Endothelial cell of umbilical vein (primary cell): ENCODE results near the gene MC1R. TPM values are rescaled to one million over a fixed set of nuclear protein-coding genes. Genes with fewer than 3 reads are reported as not detected.

ENCODE experiments used
- BruUV-seq: library from RNA; stranded (reverse); fragments of 400-500 nt; replicated peaks from 2 replicates; lab custom pipeline; 2021; lab: Mats Ljungman, UMichigan
- CTCF ChIA-PET: fragments of 300-600, 350-600 bp; sonication (Branson Sonifier 250); formaldehyde crosslinking; loops from one replicate; lab custom pipeline; 2021; ENCODE audit warnings: antibody characterized with exemption, inconsistent platforms; lab: Charles Lee
- POLR2A ChIA-PET: fragments of 300-600, 350-600 bp; sonication (Branson Sonifier 250); formaldehyde crosslinking; loops from one replicate; lab custom pipeline; 2021; ENCODE audit warnings: antibody characterized with exemption, inconsistent platforms; lab: Charles Lee
- DNase-seq: peaks from one replicate; pipeline ENCODE4 v3.0.0-alpha.2; 2011; ENCODE audit warnings: low read depth, low spot score
- FAIRE-seq: peaks from 2 replicates; lab custom pipeline; 2011; peaks lifted over from hg19 to GRCh38; lab: Jason Lieb, UNC
- H2AFZ ChIP-seq: 2 replicates; pipeline ENCODE4 v1.6.0; 2012; ENCODE audit warnings: low read depth, low read length, control low read depth, inconsistent platforms
- H3K27ac ChIP-seq: 2 replicates; pipeline ENCODE4 v1.5.1; 2011; ENCODE audit warnings: low read depth, mild to moderate bottlenecking, control low read depth, low read length, moderate library complexity; ENCODE audit not compliant: insufficient read depth
- H3K27me3 ChIP-seq, 2 experiments: 2 replicates each; pipeline versions ENCODE4 v1.6.0 to v1.6.1; 2011; ENCODE audit warnings: low read length in 2 of 2, mixed read lengths in 1 of 2; ENCODE audit not compliant: control insufficient read depth in 2 of 2, insufficient read depth in 2 of 2
- H3K36me3 ChIP-seq, 2 experiments: 2 replicates in 1 of 2; 3 replicates in 1 of 2; pipeline ENCODE4 v1.5.1; 2011; ENCODE audit warnings: low read length in 2 of 2, mild to moderate bottlenecking in 1 of 2, moderate library complexity in 1 of 2; ENCODE audit not compliant: control insufficient read depth in 2 of 2, insufficient read depth in 2 of 2; ENCODE audit errors: extremely low read depth in 1 of 2
- H3K4me1 ChIP-seq: 3 replicates; pipeline ENCODE4 v1.5.1; 2011; ENCODE audit warnings: mild to moderate bottlenecking, low read length; ENCODE audit not compliant: control insufficient read depth, insufficient read depth; ENCODE audit errors: extremely low read depth
- H3K4me2 ChIP-seq: 2 replicates; pipeline ENCODE4 v1.6.1; 2011; ENCODE audit warnings: low read length, control low read depth, mixed read lengths; ENCODE audit not compliant: insufficient read depth
- H3K4me3 ChIP-seq, 3 experiments: fragments of 200-600 bp in 1 of 3; sonication (generic), shearing (Covaris generic) in 1 of 3; replicated peaks in 1 of 3; 2 replicates each; pipeline ENCODE4 v1.5.1; 2011 to 2016; ENCODE audit warnings: control low read depth in 3 of 3, low read length in 3 of 3, mild to moderate bottlenecking in 2 of 3, inconsistent platforms in 1 of 3, low read depth in 1 of 3, moderate library complexity in 1 of 3; ENCODE audit not compliant: insufficient read depth in 1 of 3
- H3K79me2 ChIP-seq: 2 replicates; pipeline ENCODE4 v1.6.0; 2012; ENCODE audit warnings: low read length, inconsistent platforms; ENCODE audit not compliant: control insufficient read depth, insufficient read depth
- H3K9ac ChIP-seq: replicated peaks from 2 replicates; pipeline ENCODE3; 2011; ENCODE audit warnings: low read length, control low read depth; ENCODE audit not compliant: insufficient read depth; ENCODE audit errors: extremely low read depth
- H3K9me1 ChIP-seq: replicated peaks from 3 replicates; pipeline ENCODE4 v1.6.0; 2011; ENCODE audit warnings: mild to moderate bottlenecking, low read length; ENCODE audit not compliant: control insufficient read depth, insufficient read depth; ENCODE audit errors: extremely low read depth
- H3K9me3 ChIP-seq: replicated peaks from 2 replicates; pipeline ENCODE4 v1.5.1; 2012; ENCODE audit warnings: low read length, inconsistent platforms; ENCODE audit not compliant: control insufficient read depth, insufficient read depth
- H4K20me1 ChIP-seq: replicated peaks from 2 replicates; pipeline ENCODE3; 2011; ENCODE audit warnings: mild to moderate bottlenecking, low read length; ENCODE audit not compliant: control insufficient read depth, insufficient read depth; ENCODE audit errors: extremely low read depth
- CTCF ChIP-seq, 2 donors: IDR thresholded peaks; 1 replicate in 1 of 2; 2 replicates in 1 of 2; pipeline ENCODE4 v1.5.1; 2011; ENCODE audit warnings: low read length in 2 of 2, mild to moderate bottlenecking in 2 of 2, moderate library complexity in 2 of 2, control low read depth in 1 of 2, inconsistent platforms in 1 of 2, low read depth in 1 of 2; ENCODE audit not compliant: insufficient read depth in 1 of 2; ENCODE audit errors: extremely low read depth in 1 of 2
- EZH2 ChIP-seq: IDR thresholded peaks from 2 replicates; pipeline ENCODE4 v1.6.1; 2012; ENCODE audit warnings: borderline replicate concordance, low read depth, mild to moderate bottlenecking, moderate library complexity, low read length, inconsistent platforms; ENCODE audit not compliant: severe bottlenecking
- FOS ChIP-seq: IDR thresholded peaks from 2 replicates; pipeline ENCODE4 v1.6.1; 2011; ENCODE audit warnings: mild to moderate bottlenecking, low read length, moderate library complexity, borderline replicate concordance; ENCODE audit not compliant: insufficient read depth
- GATA2 ChIP-seq: IDR thresholded peaks from 2 replicates; pipeline ENCODE4 v1.7.0; 2011; ENCODE audit warnings: low read depth, mild to moderate bottlenecking, moderate library complexity, mixed read lengths, low read length; ENCODE audit not compliant: insufficient read length, insufficient read depth
- JUN ChIP-seq: IDR thresholded peaks from 2 replicates; pipeline ENCODE4 v1.6.1; 2011; ENCODE audit warnings: borderline replicate concordance, low read depth; ENCODE audit not compliant: insufficient read length, insufficient read depth
- MAX ChIP-seq: IDR thresholded peaks from 2 replicates; pipeline ENCODE4 v1.6.1; 2011; ENCODE audit not compliant: insufficient read depth, insufficient read length
- MYC ChIP-seq: IDR thresholded peaks from one replicate; pipeline ENCODE4 v1.6.1; 2011; ENCODE audit warnings: mild to moderate bottlenecking, low read depth, low read length
- POLR2A ChIP-seq: IDR thresholded peaks from 2 replicates; pipeline ENCODE4 v1.6.1; 2012; ENCODE audit warnings: low read depth, mild to moderate bottlenecking, control low read depth, low read length
- POLR2AphosphoS5 ChIP-seq: IDR thresholded peaks from 2 replicates; pipeline ENCODE4 v1.6.1; 2012; ENCODE audit warnings: low read depth, mild to moderate bottlenecking, control low read depth, low read length, moderate library complexity; ENCODE audit not compliant: insufficient read depth
- dilution Hi-C: fragments of 300-500 bp; cut with MboI; formaldehyde crosslinking; loops from one replicate; pipeline ENCODE4 v1.15.0; 2019; ENCODE audit warnings: low sequenced_read_pairs; ENCODE audit not compliant: extremely low pct_ligation_motif_present
- intact Hi-C: fragments of 100-400 bp; cut with micrococcal nuclease; formaldehyde crosslinking; loops from one replicate; pipeline ENCODE4 v1.10.0; 2022
- polyA plus RNA-seq, 4 experiments: library from polyadenylated mRNA; depleted of rRNA in 3 of 4; stranded (reverse) in 3 of 4; unstranded in 1 of 4; fragments of >200 nt; gene quantifications; 2 replicates each; pipeline versions ENCODE4 v1.2.1 to v1.2.3, GENCODE V29; 2011 to 2012; ENCODE audit warnings: missing spikeins in 1 of 4
- total RNA-seq: library from RNA; stranded (reverse); gene quantifications from 2 replicates; pipeline ENCODE4 v1.2.3, GENCODE V29; 2021

Gene MC1R
- total and polyA plus RNA-seq, 2 donors (not counting 3 experiments of a cell fraction or from before 2014, with no cell fraction given), result 4.0 to 4.9 TPM

- no peaks in the 10 kb centered on the region for H3K9me3 ChIP-seq
- TF ChIP-seq GATA2 (no peak), CTCF (IDR thresholded peaks at IDR 0.05; ENCODE audit: extremely low read depth in 1 of 2, insufficient read depth in 1 of 2, low read depth in 1 of 2, low read length in 2 of 2) (no peak), MAX (no peak), JUN (no peak), FOS (no peak), POLR2AphosphoS5 (no peak), EZH2 (no peak), POLR2A (no peak), MYC (no peak)
These were observed 12.3 kb upstream of the MC1R start for GRCh38 chr16:89906140-89907025.

More at GRCh38 chr16:89906140-89907025, 12.3 kb upstream of the MC1R start:
- dilution Hi-C loops, result no loop called here
- FAIRE-seq (no peak), DNase-seq (no peak)
- no peak overlapping the region for H3K9ac ChIP-seq
- H3K4me2 ChIP-seq, result no peak overlapping the region
- no peaks in the 10 kb centered on the region for H3K27me3 ChIP-seq
- no peaks in the 10 kb centered on the region for H3K9me1 ChIP-seq
- peaks cover 3% of the 10 kb centered on the region for H3K4me1 ChIP-seq
- H2AFZ ChIP-seq, result no peak overlapping the region
- no peaks in the 10 kb centered on the region for H3K79me2 ChIP-seq
- intact Hi-C loops, result no loop called here
- BruUV-seq, result no TSS peak
- ChIA-PET POLR2A (interaction anchor here (3.6 kb wide), 1 partner anchor 16 kb away, joined by 21 read pairs; the partner anchor contains the start of gene TUBB3), CTCF (interaction anchor here (4.9 kb wide), 1 partner anchor 12 kb away, joined by 54 read pairs; the partner anchor contains the start of gene MC1R)
- H4K20me1 ChIP-seq, result no peaks in the 10 kb centered on the region
- no peak overlapping the region for H3K27ac ChIP-seq
- no peak overlapping the region for H3K4me3 ChIP-seq
- H3K36me3 ChIP-seq, result peaks cover 13 to 43% of the 10 kb centered on the region in 2 experiments
